IPS-18a (cell line): ENCODE results near the gene KLHL29.
"Not testable (repeated sequence)": the region's sequence is repeated elsewhere in the genome, so short reads cannot be mapped to it uniquely, and the experiment has no call there.

Experiments
- H3K27ac ChIP-seq: one replicate; pipeline ENCODE4 v1.5.1; 2013; ENCODE audit warnings: low read length
- H3K27me3 ChIP-seq: one replicate; pipeline ENCODE4 v1.6.1; 2013; ENCODE audit warnings: mild to moderate bottlenecking, low read length; ENCODE audit not compliant: control insufficient read depth, insufficient read depth
- H3K36me3 ChIP-seq: one replicate; pipeline ENCODE4 v1.6.1; 2013; ENCODE audit warnings: low read depth, low read length; ENCODE audit not compliant: control insufficient read depth
- H3K4me1 ChIP-seq: one replicate; pipeline ENCODE4 v1.6.1; 2013; ENCODE audit warnings: low read depth, low read length; ENCODE audit not compliant: control insufficient read depth
- H3K4me3 ChIP-seq: one replicate; pipeline ENCODE4 v1.5.1; 2013; ENCODE audit warnings: low read length
- H3K9ac ChIP-seq: one replicate; pipeline ENCODE4 v1.6.1; 2013; ENCODE audit warnings: mild to moderate bottlenecking, low read length, moderate library complexity
- H3K9me3 ChIP-seq: one replicate; pipeline ENCODE4 v1.6.1; 2013; ENCODE audit warnings: low read depth, low read length; ENCODE audit not compliant: control insufficient read depth

KLHL29 gene

DNA sequence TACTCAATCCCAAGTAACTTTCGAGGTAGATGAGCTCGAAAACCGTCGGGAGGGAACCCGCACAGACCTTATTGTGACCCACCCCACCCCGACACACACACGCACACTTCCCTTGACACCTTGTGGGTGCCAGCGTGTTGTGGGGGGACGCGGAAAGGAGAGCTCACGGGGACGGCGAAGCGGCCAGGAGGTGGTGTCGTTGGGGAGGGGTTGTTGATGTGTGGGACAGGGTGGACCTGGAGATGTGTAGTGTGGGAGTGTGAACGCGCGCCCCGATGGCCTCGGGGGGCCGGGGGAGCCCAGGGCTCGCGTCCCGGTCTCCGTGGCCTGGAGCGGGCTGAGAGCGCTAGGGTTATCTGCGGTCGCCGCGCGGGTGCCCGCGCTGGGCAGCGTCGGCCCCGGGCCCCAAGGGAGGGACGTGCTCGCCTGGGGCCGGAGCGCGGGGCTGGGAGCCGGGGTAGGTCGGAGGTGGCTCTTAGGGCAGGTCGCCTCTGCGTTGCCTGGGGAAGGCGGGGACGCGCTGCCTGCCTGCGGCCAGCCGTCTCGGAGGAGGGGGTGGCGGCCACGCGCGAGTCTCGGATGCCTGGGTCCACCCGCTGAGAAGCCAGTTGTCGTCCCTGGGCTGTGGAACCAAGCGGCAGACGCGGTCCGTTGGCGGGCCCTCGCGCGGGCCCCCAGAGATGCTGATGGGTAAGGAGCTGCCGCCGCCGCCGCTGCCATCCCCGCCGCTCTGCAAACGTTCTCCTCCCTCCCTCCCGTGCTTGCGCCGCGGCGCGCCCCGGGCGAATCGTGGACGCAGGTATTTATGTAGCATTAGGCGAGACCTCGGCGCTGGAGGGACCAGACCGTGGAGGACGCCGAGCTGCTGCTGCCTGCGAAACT is 1.6 kb downstream of the KLHL29 start:
- Histone ChIP-seq H3K27me3 (peaks cover 72% of the 10 kb centered on the region), H3K27ac (no peak overlapping the region), H3K4me1 (peaks cover 3% of the 10 kb centered on the region), H3K9me3 (no peaks in the 10 kb centered on the region), H3K36me3 (no peaks in the 10 kb centered on the region), H3K9ac (peak overlapping the region; percentile 4), H3K4me3 (peak overlapping the region; percentile 64)

DNA sequence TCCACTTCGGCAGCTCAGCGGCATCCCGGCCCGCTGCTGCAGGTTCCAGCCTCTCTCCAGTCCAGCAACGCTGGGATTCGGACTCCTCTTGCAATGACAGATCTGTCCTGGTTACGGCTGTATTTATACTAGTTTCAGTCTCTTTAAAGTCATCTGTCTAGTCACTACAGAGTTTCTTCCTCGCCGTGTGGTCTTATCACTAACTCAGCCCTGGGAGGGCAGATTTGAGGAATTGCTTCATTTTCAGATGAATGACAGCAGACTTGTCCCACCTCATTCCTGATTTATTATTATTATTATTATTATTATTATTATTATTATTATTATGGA is 2.2 kb downstream of the KLHL29 start:
- no peaks in the 10 kb centered on the region for H3K36me3 ChIP-seq
- peak overlapping the region; percentile 64 for H3K4me3 ChIP-seq
- peaks cover 71% of the 10 kb centered on the region for H3K27me3 ChIP-seq
- no peaks in the 10 kb centered on the region for H3K9me3 ChIP-seq
- H3K9ac ChIP-seq: no peak overlapping the region
- no peak overlapping the region for H3K27ac ChIP-seq
- peaks cover 3% of the 10 kb centered on the region for H3K4me1 ChIP-seq

DNA sequence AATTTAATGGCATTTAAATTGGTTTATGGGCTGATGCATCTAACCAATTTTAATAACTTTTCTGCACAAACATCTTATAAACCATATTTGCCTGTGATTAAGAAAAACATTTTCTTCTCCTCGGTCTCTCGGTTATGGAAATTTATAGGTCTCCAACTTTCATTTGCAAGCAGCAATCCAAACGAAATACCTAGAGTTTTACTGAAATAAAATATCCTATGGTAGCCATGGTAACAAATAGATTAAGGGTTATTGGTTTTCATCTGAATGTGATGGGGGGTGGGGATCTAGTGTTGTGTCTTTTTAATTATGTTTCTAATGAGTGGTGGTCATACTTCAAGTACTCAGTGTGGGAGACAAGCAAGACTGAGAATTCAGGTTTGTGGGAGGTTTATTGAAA is 2.9 kb downstream of the KLHL29 start:
- Histone ChIP-seq H3K4me3 (no peak overlapping the region), H3K27me3 (peaks cover 64% of the 10 kb centered on the region), H3K27ac (no peak overlapping the region), H3K9ac (no peak overlapping the region), H3K36me3 (no peaks in the 10 kb centered on the region), H3K4me1 (peaks cover 3% of the 10 kb centered on the region), H3K9me3 (no peaks in the 10 kb centered on the region)

DNA sequence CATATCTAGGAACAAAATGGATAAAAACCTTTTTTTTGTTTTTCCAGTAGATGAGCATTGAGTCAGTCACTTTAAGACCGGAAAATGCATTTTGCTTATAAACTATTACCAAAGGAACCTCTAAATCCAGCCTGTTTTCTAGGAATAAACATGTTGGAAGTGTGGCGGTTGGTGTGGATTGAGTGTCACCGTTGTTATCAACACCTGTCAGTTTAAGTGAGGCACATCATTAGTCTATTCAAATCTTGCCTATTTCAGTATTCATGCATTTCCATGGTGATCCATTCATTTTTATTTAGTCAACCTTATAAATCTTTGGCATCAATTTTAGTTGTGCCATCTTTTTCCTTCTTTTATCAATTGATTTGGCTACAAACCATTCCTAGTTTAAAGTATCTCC is 3.3 kb downstream of the KLHL29 start:
- H3K27ac ChIP-seq: no peak overlapping the region
- peaks cover 3% of the 10 kb centered on the region for H3K4me1 ChIP-seq
- no peak overlapping the region for H3K9ac ChIP-seq
- H3K4me3 ChIP-seq: no peak overlapping the region
- H3K36me3 ChIP-seq: no peaks in the 10 kb centered on the region
- peaks cover 59% of the 10 kb centered on the region for H3K27me3 ChIP-seq
- no peaks in the 10 kb centered on the region for H3K9me3 ChIP-seq

DNA sequence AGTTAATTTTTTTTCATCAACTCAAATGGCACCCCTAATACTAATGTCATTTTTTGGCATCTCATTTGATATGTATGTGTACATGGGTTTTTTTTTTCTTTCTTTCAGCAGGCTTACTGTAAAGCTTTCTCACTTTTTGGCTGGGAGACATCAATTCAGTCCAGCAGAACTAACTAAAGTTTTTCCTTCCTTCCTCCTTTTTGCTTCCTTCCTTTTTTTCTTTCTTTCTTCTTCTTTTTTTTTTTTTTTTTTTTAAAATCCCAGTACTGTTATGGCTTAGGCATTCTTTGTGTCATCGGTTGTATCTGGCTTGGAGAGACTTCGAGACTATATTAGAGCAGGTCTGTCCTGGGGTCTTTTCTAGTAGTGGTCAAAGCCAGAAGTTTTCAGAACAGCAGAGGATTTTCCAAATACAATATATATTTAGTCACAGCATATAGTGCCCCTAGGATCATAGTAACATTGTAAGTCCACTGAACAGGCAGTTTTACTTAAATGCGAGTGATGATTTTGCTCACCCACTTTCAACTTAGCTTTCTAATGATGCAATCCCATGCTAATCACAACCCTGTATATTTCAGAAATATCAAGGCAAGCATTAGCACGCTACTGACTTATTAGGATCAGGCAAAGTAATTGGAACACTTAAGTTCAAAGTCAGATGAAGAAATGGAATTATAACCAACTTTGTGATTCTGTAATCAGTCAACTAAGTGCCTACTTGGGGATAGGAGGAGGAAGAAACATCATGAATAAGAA is 4.0 kb downstream of the KLHL29 start:
- Histone ChIP-seq H3K4me1 (peaks cover 3% of the 10 kb centered on the region), H3K4me3 (no peak overlapping the region), H3K9ac (no peak overlapping the region), H3K27ac (no peak overlapping the region), H3K27me3 (peaks cover 53% of the 10 kb centered on the region), H3K9me3 (no peaks in the 10 kb centered on the region), H3K36me3 (no peaks in the 10 kb centered on the region)

DNA sequence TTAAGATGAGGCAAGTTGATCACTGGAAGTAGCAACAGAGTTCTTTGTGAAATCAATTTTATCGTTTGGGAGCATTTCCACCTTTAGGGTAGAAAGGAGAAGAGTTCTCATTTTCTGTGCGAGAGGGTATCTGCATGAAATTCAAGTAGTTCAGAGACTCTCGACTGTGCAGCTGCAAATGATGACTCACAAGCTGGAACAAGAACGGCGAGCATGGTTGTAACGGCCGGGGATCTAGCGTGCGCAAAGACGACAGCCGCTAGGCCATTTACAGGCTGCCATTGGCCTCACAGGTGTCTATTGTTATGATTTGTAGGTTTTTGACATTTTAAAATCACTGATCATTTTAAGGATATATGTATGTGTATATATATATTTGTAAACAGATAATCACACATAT is 5.2 kb downstream of the KLHL29 start:
- Histone ChIP-seq H3K27me3 (peaks cover 45% of the 10 kb centered on the region), H3K36me3 (no peaks in the 10 kb centered on the region), H3K4me1 (peaks cover 3% of the 10 kb centered on the region), H3K9ac (no peak overlapping the region), H3K9me3 (no peaks in the 10 kb centered on the region), H3K27ac (no peak overlapping the region), H3K4me3 (no peak overlapping the region)

DNA sequence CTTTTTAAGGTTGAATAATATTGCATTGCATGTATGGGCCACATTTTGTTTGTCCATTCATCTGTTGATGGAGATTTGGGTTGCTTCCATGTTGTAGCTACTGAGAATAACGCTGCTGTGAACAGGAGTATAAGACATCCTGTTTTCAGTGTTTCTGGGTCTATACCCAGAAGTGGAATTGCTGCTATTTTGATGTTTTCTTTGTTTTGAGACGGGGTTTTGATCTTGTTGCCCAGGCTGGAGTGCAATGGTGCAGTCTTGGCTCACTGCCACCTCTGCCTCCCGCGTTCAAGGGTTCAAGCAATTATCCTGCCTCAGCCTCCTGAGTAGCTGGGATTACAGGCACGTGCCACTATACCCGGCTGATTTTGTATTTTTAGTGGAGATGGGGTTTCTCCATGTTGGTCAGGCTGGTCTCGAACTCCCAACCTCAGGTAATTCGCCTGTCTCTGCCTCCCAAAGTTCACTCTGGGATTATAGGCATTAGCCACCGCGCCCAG is 6.3 kb downstream of the KLHL29 start:
- H3K9ac ChIP-seq, H3K9me3 ChIP-seq, H3K36me3 ChIP-seq, H3K27ac ChIP-seq, H3K4me3 ChIP-seq, H3K4me1 ChIP-seq: not testable (repeated sequence)
- H3K27me3 ChIP-seq: peaks cover 39% of the 10 kb centered on the region

DNA sequence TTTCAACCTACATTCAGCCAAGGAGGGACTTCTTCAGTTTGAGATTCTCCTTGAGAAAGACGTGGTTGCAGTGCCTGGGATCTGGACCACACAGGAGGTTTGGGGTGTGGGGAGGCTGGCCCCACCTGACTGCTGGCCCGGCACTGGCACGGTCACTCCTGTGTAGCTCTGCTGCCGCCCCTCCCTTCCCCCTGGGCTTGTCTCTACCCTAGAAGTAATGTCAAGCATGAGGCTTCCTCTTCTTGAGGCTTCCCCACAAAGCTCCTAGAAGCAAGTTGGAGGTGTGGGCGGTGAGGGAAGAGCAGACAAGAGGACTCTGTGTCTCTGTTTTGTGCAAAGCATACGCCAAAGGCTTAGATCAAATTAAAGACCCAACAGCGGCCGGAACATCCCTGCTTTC is 8.7 kb downstream of the KLHL29 start:
- H3K27ac ChIP-seq: no peak overlapping the region
- H3K9me3 ChIP-seq: no peaks in the 10 kb centered on the region
- no peak overlapping the region for H3K4me3 ChIP-seq
- no peak overlapping the region for H3K9ac ChIP-seq
- H3K36me3 ChIP-seq: no peaks in the 10 kb centered on the region
- H3K4me1 ChIP-seq: no peaks in the 10 kb centered on the region
- peaks cover 15% of the 10 kb centered on the region for H3K27me3 ChIP-seq

DNA sequence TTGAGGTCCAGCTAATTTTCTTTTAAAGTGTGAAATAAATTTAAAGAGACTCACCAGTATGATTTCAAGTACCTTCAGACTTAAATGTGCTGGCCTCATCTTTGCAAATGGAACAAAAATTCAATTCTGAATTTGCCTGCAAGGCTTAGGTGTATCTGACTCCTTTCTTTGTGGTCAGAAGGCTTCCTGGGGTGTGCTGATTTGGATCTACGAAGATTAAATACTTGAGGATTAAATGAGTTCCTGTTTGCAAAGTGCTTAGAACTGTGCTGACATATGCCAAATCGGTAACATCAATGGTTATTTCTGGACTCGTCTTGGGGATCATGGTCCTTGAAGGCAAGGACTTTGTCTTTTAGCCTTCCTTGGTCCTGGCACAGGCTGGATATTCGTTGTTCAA is 9.7 kb downstream of the KLHL29 start:
- no peaks in the 10 kb centered on the region for H3K9me3 ChIP-seq
- no peaks in the 10 kb centered on the region for H3K4me1 ChIP-seq
- H3K27ac ChIP-seq: no peak overlapping the region
- H3K4me3 ChIP-seq: no peak overlapping the region
- peaks cover 6% of the 10 kb centered on the region for H3K27me3 ChIP-seq
- H3K36me3 ChIP-seq: no peaks in the 10 kb centered on the region
- H3K9ac ChIP-seq: no peak overlapping the region

DNA sequence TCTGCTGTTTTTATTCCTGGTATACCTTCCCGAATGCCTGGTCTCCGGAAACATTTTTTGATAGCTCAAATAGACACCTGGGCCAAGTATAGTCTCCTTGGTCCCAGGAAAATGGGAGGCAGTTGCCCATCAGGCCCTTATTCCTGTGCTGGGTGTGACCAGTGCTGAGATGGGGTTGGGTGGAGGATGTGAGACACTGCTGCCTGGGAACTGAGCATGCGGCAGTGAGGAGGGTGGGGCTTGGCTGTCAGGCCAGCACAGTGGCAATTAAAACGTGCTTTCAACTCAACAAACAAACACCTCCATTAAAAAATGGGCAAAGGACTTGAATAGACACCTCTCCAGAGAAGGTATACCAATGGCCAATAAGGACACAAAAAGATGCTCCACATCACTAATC is 12.5 kb downstream of the KLHL29 start:
- Histone ChIP-seq H3K36me3 (no peaks in the 10 kb centered on the region), H3K4me3 (no peak overlapping the region), H3K9me3 (no peaks in the 10 kb centered on the region), H3K27ac (no peak overlapping the region), H3K27me3 (no peaks in the 10 kb centered on the region), H3K9ac (no peak overlapping the region), H3K4me1 (no peaks in the 10 kb centered on the region)

DNA sequence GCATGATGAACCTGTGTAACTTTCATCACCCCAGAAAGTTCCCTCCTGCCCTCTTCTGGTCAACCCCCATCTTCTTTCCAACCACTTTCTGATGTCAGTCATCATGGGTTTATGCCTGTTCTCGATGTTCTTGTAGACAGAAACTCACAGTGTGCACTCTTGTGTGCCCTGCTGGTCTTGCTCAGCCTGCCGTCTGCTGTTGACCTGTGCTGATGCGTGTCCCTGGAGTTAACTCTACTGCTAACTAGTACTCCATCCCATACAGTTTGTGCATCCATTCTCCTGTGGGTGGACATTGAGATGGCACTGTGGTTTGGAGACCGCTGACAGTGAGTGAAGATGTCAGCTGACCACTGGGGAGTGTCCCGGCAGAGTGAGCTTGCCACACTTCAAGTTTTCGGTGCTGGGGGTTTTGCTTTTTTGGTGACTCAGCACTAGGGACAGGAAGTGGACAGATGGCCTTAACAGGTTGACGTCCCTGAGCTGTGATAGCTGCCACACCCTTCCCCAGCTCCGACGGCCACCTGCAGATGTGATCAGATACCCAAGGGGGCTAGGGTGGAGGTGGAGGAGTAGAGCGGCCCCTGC is 14.8 kb downstream of the KLHL29 start:
- no peaks in the 10 kb centered on the region for H3K9me3 ChIP-seq
- H3K4me3 ChIP-seq: no peak overlapping the region
- no peaks in the 10 kb centered on the region for H3K36me3 ChIP-seq
- no peaks in the 10 kb centered on the region for H3K27me3 ChIP-seq
- H3K9ac ChIP-seq: no peak overlapping the region
- H3K4me1 ChIP-seq: peaks cover 16% of the 10 kb centered on the region
- no peak overlapping the region for H3K27ac ChIP-seq
